ENCODE results near the gene KHDC1L.
A peak's percentile ranks its signal among the peaks of the same experiment; 100 is the strongest.

KHDC1L gene

DNA sequence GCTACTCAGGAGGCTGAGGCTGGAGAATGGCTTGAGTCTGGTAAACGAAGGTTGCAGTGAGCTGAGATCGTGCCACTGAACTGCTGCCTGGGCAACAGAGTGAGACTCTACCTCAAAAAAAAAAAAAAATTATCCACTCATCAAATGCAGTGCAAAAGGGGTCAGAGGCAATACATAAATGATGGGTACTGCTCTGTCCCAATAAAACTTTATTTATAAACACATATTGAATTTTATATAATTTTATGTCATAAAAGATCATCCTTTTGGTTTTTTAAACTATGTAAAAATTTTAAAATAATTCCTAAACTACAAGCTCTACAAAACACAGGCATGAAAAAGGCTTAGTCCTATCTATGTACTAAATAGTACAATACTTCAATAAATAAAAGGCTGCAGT is 27.4 kb upstream of the KHDC1L start:
- TF ChIP-seq, protein P1, sequence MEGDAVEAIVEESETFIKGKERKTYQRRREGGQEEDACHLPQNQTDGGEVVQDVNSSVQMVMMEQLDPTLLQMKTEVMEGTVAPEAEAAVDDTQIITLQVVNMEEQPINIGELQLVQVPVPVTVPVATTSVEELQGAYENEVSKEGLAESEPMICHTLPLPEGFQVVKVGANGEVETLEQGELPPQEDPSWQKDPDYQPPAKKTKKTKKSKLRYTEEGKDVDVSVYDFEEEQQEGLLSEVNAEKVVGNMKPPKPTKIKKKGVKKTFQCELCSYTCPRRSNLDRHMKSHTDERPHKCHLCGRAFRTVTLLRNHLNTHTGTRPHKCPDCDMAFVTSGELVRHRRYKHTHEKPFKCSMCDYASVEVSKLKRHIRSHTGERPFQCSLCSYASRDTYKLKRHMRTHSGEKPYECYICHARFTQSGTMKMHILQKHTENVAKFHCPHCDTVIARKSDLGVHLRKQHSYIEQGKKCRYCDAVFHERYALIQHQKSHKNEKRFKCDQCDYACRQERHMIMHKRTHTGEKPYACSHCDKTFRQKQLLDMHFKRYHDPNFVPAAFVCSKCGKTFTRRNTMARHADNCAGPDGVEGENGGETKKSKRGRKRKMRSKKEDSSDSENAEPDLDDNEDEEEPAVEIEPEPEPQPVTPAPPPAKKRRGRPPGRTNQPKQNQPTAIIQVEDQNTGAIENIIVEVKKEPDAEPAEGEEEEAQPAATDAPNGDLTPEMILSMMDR (IDR thresholded peaks at IDR 0.05; ENCODE audit: insufficient read depth, low read length, missing control alignments), result no peak
- ChIA-PET CTCF (no interaction called here), POLR2A (no interaction called here)
- no peak for DNase-seq (ENCODE audit: low read depth, low spot score)
- H3K4me3 ChIP-seq (ENCODE audit: low read depth, low read length), result no peak overlapping the region

DNA sequence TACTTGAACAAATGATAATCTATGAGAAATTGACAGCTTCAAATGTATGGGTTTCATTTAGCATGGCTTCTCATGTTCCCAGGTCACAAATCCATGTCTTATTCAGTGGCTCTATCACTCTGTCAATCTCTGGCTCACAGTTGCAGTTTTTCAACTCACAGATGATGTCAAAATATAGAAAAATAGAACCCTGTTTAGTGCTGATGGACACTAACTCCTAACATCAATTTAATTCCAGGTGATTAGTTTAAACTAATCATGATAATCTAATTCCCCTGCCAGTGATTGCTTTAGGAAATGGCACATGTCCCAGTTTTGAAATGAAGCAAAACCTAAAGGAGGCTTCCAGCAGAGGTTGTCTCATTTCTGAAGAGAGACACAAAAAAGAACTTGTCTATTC is 24.7 kb upstream of the KHDC1L start:
- CTCF ChIA-PET, result no interaction called here
- TF ChIP-seq, protein P1 (IDR thresholded peaks at IDR 0.05; ENCODE audit: insufficient read depth, low read length, missing control alignments), result no peak
- DNase-seq (ENCODE audit: low read depth, low spot score), result no peak
- POLR2A ChIA-PET, result no interaction called here
- H3K4me3 ChIP-seq (ENCODE audit: low read depth, low read length), result no peak overlapping the region

- no peak for DNase-seq (ENCODE audit: low read depth, low spot score)
- POLR2A ChIA-PET, result no interaction called here
- TF ChIP-seq, protein P1 (IDR thresholded peaks at IDR 0.05; ENCODE audit: insufficient read depth, low read length, missing control alignments), result no peak
- H3K4me3 ChIP-seq (ENCODE audit: low read depth, low read length), result no peak overlapping the region
- CTCF ChIA-PET, result no interaction called here
Observed at GRCh38 chr6:73248192-73248903, 23.1 kb upstream of the KHDC1L start.

- CTCF ChIA-PET, result no interaction called here
- no peak overlapping the region for H3K4me3 ChIP-seq (ENCODE audit: low read depth, low read length)
- TF ChIP-seq, protein P1 (IDR thresholded peaks at IDR 0.05; ENCODE audit: insufficient read depth, low read length, missing control alignments), result no peak
- no peak for DNase-seq (ENCODE audit: low read depth, low spot score)
- POLR2A ChIA-PET, result no interaction called here
Observed at GRCh38 chr6:73242001-73242400, 16.7 kb upstream of the KHDC1L start.

DNA sequence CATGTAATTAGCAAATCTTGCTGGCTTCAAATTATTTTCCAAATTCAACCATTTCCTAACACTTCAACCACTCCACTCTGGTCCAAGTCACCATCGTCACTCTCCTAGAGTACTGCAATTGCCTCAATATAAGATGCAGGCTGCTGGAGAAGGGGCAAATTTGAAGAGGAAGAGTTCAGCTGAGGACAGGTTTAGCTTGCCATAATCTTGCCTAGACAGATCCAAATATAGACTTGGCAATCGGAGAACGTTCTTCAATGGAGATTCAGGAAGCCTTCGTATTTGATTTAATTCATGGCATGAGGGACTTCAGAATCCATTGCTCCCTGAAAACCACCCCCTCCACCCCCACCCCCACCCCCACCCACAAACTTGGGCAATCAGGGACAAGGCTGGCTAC is 15.4 kb upstream of the KHDC1L start:
- TF ChIP-seq, protein P1 (IDR thresholded peaks at IDR 0.05; ENCODE audit: insufficient read depth, low read length, missing control alignments), result no peak

DNA sequence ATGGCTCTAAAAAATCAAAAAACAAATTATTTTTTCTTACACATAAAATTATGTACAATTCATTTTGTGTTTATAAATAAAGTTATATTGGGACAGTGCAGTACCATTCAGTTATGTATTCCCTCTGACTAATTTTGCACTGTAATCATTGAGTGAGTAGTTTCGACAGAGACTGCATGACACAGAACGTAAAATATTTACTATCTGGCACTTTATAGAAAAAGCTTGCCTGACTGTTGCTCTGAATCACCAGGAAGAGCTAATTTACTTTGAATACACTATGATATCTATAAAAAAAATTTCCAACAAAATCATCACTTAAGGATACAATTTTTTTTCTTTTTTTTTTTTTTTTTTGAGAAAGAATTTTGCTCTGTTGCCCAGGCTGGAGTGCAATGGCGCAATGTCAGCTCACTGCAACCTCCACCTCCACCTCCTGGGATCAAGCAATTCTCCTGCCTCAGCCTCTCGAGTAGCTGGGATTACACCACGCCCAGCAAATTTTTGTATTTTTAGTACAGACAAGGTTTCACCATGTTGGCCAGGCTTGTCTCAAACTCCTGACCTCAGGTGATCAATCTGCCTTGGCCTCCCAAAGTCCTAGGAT is 11.0 kb upstream of the KHDC1L start:
- POLR2A ChIA-PET, result no interaction called here
- TF ChIP-seq, protein P1 (IDR thresholded peaks at IDR 0.05; ENCODE audit: insufficient read depth, low read length, missing control alignments), result no peak
- H3K4me3 ChIP-seq (ENCODE audit: low read depth, low read length), result no peak overlapping the region
- CTCF ChIA-PET, result interaction anchor here (0.8 kb wide), 1 partner anchor 90 kb away, joined by 3 read pairs; no protein-coding TSS in a partner anchor
- peak; percentile 83 for DNase-seq (ENCODE audit: low read depth, low spot score)

More for the DNA sequence above, 15.4 kb upstream of the KHDC1L start:
- no peak for DNase-seq (ENCODE audit: low read depth, low spot score)
- POLR2A ChIA-PET, result no interaction called here
- H3K4me3 ChIP-seq (ENCODE audit: low read depth, low read length), result no peak overlapping the region
- CTCF ChIA-PET, result no interaction called here

All from AG04449 (cell line).